HFFc6 (cell line): ENCODE results near the gene MYMX. TPM values are rescaled to one million over a fixed set of nuclear protein-coding genes. Genes with fewer than 3 reads are reported as not detected.

Experiments used
- DNase-seq: peaks from one replicate; pipeline ENCODE4 v3.0.0-alpha.2; 2018
- H3K27ac Mint-ChIP-seq: 2 replicates; pipeline ENCODE4 v1.8.0; 2020; ENCODE audit warnings: mild to moderate bottlenecking, mixed read lengths
- H3K27me3 Mint-ChIP-seq: 2 replicates; pipeline ENCODE4 v1.8.0; 2021; ENCODE audit warnings: mild to moderate bottlenecking, moderate library complexity, mixed read lengths; ENCODE audit not compliant: insufficient read depth
- H3K36me3 Mint-ChIP-seq: 2 replicates; pipeline ENCODE4 v1.8.0; 2021; ENCODE audit warnings: low read depth, mixed read lengths
- H3K4me1 Mint-ChIP-seq: 2 replicates; pipeline ENCODE4 v1.8.0; 2020; ENCODE audit warnings: low read depth, mixed read lengths
- H3K4me3 Mint-ChIP-seq: 2 replicates; pipeline ENCODE4 v1.8.0; 2020; ENCODE audit warnings: mild to moderate bottlenecking, moderate library complexity, mixed read lengths
- H3K9me3 Mint-ChIP-seq: 2 replicates; pipeline ENCODE4 v1.8.0; 2020; ENCODE audit warnings: mild to moderate bottlenecking, mixed read lengths
- total RNA-seq, 6 experiments: library from RNA; stranded (reverse); fragmentation: NEBNext Ultra II Directional; extraction: Animal tissue kit (Norgen Biotek cat#: 25700); gene quantifications; 2 replicates in 1 of 6; 3 replicates in 5 of 6; pipeline ENCODE4 v1.2.3, GENCODE V29; 2021
- TF ChIP-seq, protein P1 (sequence below): fragments of 200-600 bp; sonication (generic); IDR thresholded peaks from 2 replicates; pipeline ENCODE4 v1.5.0; 2021; ENCODE audit warnings: antibody characterized with exemption, mild to moderate bottlenecking

Gene MYMX
- total RNA-seq, 6 experiments from 2014 or later = not detected

DNA sequence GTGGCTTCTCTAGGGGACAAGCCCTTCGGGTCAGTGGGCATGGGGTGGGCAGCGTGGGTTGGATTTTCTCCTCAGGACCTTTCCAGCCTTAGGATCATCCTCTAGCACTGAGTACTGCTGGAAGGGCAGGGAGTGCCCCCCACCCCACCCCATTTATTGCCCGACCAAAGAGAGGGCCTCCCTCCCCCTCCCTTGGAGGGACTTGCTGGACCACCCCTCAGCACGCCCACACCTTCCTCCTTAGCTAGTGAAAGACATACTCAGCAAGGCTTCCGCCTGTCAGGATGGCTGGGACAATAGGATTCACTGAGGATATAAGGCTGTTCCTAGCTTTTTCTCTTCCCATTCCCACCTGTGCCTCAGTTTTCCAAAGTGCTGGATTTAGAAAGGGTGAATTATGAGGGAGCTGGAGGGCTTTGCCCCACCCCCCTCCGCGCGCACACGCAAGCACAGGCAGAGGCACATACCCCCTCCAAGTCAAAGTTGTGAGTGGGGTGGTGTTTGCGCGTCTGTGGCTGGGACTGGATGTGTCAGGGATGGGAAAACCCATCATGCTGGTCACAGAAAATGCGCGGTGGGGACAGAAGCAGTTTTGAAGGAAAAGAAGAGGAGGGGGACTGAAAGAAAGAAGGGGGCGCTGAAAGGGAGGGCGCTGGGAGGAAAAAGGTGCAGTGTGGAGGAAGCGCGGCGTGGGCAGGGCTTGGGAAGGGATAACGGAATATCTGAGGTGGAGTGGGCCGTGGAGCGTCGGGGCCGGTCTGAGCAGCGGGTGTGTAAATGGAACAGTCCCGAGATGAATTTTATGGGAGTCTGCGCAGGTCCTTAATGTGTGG lies 6.0 kb downstream of the MYMX start:
- TF ChIP-seq, protein P1, sequence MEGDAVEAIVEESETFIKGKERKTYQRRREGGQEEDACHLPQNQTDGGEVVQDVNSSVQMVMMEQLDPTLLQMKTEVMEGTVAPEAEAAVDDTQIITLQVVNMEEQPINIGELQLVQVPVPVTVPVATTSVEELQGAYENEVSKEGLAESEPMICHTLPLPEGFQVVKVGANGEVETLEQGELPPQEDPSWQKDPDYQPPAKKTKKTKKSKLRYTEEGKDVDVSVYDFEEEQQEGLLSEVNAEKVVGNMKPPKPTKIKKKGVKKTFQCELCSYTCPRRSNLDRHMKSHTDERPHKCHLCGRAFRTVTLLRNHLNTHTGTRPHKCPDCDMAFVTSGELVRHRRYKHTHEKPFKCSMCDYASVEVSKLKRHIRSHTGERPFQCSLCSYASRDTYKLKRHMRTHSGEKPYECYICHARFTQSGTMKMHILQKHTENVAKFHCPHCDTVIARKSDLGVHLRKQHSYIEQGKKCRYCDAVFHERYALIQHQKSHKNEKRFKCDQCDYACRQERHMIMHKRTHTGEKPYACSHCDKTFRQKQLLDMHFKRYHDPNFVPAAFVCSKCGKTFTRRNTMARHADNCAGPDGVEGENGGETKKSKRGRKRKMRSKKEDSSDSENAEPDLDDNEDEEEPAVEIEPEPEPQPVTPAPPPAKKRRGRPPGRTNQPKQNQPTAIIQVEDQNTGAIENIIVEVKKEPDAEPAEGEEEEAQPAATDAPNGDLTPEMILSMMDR = no peak
- peak overlapping the region; percentile 40; the same call in 1 of the 2 replicates for H3K27ac Mint-ChIP-seq
- DNase-seq = no peak
- H3K36me3 Mint-ChIP-seq = no peaks in the 10 kb centered on the region
- H3K27me3 Mint-ChIP-seq = no peaks in the 10 kb centered on the region; the same call in 1 of the 2 replicates
- no peaks in the 10 kb centered on the region for H3K9me3 Mint-ChIP-seq
- peaks cover 44% of the 10 kb centered on the region for H3K4me1 Mint-ChIP-seq
- H3K4me3 Mint-ChIP-seq = peak overlapping the region; percentile 86

DNA sequence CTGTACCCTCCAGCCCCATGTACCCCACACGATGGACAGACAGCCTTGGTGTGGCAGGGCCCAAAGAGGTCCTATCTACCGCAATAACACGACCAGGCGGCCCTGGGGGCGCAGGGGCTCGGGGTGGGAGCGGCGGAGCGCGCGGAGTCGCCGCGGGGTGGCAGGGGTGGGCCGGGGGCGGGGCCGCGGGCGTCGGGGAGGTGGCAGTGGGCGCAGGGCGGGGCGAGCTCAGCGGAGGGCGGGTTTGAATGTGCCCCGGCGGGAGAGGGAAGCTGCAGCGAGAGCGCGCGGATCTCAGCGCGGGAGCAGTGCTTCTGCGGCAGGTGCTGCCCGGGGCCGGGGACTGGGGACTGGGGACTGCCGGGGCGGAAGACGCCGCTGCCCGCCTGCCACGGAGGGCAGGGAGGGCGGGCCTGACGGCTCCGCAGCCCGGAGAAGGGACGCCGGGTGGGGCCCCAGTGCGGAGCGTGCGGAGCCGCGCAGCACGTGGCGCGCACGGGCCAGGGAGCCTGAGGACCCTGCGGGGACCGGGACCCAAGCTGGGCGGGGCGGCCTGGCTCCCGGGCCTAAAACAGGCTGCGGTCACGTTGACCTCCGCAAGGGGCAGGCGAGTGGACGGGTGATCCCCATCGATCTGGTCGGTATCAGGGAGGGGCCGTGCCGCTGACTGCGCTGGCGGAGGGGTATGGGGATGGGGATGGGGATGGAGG lies 6.7 kb downstream of the MYMX start, which contains the start of gene SLC29A1:
Gene SLC29A1 (plus strand): TSS at position 277 of the 710 bp plus-strand sequence. CDS start 3,719 bp downstream, outside the sequence.
- peak within 1 kb of the TSS; percentile 76 for H3K27ac Mint-ChIP-seq
- no peaks in the 10 kb centered on the region for H3K9me3 Mint-ChIP-seq
- peak within 1 kb of the TSS; percentile 87 for H3K4me3 Mint-ChIP-seq
- TF ChIP-seq, protein P1 = peak; percentile 61
- peaks cover 48% of the 10 kb centered on the region for H3K4me1 Mint-ChIP-seq
- no peaks in the 10 kb centered on the region for H3K27me3 Mint-ChIP-seq
- no peaks in the 10 kb centered on the region for H3K36me3 Mint-ChIP-seq
- peak; percentile 26 for DNase-seq

DNA sequence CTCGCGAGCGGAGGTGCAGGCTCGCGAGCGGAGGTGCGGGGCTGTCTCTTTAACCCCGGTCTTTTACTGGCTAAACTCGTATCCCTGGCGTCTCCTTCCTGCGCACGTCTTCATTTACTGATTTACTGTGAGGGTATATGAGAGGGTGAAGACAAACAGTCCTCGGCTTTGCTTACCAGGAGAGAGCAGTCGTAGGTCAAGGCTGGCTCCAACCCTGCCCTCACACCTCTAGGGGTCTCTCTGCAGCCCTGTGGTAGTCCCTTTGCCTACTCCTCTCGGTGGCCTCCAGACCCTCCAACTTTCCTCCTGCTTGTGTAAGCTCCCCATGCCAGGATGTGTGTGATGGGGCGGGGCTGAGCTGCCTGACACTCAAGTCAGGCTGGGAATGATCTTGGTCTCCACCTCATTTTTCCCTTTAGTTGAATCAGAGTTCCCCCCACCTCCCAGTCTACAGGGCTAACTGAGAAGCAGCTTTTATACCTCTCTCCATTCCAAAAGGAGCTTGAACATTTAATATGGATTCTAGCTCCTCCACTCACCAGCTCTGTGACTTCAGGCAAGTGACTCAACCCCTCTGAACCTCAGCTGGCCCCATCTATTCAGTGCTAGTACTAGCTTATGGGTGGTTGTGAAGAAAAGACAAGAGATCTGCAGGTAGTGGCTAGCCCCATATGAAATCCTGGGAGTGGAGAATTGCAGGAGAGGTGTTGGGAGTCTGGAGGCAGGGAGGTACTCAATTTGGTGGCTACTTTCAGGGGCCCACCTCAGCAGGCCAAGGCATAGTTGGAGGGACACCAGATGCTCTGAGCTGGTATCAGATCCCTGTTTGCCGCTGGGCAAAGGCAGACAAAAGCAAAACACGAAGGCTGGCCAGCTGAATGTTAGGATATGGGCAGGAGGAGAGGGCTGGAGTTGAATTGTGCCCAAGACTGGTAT lies 7.6 kb downstream of the MYMX start:
- peak overlapping the region; percentile 76 for H3K27ac Mint-ChIP-seq
- H3K27me3 Mint-ChIP-seq = no peaks in the 10 kb centered on the region
- H3K36me3 Mint-ChIP-seq = no peaks in the 10 kb centered on the region
- H3K4me1 Mint-ChIP-seq = peaks cover 44% of the 10 kb centered on the region
- no peaks in the 10 kb centered on the region for H3K9me3 Mint-ChIP-seq
- TF ChIP-seq, protein P1 = peak; percentile 40
- peak; percentile 26 for DNase-seq
- peak overlapping the region; percentile 87 for H3K4me3 Mint-ChIP-seq

DNA sequence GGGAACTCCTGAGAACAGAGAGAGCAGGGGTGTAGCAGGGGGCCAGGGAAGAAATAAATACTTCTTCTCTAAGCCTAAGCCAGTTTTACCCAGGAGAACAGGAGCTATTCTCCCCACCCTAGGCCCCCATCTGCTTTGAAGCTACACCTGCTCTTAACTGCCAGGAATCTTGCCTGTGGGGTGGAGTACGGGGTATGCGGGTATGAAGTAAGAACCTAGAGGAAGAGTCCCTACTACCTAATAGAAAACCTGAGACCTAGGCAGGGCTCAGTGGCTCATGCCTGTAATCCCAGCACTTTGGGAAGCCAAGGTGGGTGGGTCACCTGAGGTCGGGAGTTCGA lies 8.2 kb downstream of the MYMX start:
- Mint-ChIP-seq H3K27ac (no peak overlapping the region), H3K27me3 (no peaks in the 10 kb centered on the region), H3K9me3 (no peaks in the 10 kb centered on the region), H3K4me1 (peaks cover 44% of the 10 kb centered on the region), H3K4me3 (peak overlapping the region; percentile 87), H3K36me3 (no peaks in the 10 kb centered on the region)
- TF ChIP-seq, protein P1 = no peak
- no peak for DNase-seq
